Measurements from ENCODE around the gene PLEKHA6. TPM values are rescaled to one million over a fixed set of nuclear protein-coding genes. Genes with fewer than 3 reads are reported as not detected.
A peak's percentile ranks its signal among the peaks of the same experiment; 100 is the strongest.

The PLEKHA6 gene
- total and polyA plus RNA-seq, 2 of the 8 experiments (the other 6 are each of a cell fraction or from before 2014, with no cell fraction given) = 4.8 to 20.2 TPM

- TF ChIP-seq, protein P1, sequence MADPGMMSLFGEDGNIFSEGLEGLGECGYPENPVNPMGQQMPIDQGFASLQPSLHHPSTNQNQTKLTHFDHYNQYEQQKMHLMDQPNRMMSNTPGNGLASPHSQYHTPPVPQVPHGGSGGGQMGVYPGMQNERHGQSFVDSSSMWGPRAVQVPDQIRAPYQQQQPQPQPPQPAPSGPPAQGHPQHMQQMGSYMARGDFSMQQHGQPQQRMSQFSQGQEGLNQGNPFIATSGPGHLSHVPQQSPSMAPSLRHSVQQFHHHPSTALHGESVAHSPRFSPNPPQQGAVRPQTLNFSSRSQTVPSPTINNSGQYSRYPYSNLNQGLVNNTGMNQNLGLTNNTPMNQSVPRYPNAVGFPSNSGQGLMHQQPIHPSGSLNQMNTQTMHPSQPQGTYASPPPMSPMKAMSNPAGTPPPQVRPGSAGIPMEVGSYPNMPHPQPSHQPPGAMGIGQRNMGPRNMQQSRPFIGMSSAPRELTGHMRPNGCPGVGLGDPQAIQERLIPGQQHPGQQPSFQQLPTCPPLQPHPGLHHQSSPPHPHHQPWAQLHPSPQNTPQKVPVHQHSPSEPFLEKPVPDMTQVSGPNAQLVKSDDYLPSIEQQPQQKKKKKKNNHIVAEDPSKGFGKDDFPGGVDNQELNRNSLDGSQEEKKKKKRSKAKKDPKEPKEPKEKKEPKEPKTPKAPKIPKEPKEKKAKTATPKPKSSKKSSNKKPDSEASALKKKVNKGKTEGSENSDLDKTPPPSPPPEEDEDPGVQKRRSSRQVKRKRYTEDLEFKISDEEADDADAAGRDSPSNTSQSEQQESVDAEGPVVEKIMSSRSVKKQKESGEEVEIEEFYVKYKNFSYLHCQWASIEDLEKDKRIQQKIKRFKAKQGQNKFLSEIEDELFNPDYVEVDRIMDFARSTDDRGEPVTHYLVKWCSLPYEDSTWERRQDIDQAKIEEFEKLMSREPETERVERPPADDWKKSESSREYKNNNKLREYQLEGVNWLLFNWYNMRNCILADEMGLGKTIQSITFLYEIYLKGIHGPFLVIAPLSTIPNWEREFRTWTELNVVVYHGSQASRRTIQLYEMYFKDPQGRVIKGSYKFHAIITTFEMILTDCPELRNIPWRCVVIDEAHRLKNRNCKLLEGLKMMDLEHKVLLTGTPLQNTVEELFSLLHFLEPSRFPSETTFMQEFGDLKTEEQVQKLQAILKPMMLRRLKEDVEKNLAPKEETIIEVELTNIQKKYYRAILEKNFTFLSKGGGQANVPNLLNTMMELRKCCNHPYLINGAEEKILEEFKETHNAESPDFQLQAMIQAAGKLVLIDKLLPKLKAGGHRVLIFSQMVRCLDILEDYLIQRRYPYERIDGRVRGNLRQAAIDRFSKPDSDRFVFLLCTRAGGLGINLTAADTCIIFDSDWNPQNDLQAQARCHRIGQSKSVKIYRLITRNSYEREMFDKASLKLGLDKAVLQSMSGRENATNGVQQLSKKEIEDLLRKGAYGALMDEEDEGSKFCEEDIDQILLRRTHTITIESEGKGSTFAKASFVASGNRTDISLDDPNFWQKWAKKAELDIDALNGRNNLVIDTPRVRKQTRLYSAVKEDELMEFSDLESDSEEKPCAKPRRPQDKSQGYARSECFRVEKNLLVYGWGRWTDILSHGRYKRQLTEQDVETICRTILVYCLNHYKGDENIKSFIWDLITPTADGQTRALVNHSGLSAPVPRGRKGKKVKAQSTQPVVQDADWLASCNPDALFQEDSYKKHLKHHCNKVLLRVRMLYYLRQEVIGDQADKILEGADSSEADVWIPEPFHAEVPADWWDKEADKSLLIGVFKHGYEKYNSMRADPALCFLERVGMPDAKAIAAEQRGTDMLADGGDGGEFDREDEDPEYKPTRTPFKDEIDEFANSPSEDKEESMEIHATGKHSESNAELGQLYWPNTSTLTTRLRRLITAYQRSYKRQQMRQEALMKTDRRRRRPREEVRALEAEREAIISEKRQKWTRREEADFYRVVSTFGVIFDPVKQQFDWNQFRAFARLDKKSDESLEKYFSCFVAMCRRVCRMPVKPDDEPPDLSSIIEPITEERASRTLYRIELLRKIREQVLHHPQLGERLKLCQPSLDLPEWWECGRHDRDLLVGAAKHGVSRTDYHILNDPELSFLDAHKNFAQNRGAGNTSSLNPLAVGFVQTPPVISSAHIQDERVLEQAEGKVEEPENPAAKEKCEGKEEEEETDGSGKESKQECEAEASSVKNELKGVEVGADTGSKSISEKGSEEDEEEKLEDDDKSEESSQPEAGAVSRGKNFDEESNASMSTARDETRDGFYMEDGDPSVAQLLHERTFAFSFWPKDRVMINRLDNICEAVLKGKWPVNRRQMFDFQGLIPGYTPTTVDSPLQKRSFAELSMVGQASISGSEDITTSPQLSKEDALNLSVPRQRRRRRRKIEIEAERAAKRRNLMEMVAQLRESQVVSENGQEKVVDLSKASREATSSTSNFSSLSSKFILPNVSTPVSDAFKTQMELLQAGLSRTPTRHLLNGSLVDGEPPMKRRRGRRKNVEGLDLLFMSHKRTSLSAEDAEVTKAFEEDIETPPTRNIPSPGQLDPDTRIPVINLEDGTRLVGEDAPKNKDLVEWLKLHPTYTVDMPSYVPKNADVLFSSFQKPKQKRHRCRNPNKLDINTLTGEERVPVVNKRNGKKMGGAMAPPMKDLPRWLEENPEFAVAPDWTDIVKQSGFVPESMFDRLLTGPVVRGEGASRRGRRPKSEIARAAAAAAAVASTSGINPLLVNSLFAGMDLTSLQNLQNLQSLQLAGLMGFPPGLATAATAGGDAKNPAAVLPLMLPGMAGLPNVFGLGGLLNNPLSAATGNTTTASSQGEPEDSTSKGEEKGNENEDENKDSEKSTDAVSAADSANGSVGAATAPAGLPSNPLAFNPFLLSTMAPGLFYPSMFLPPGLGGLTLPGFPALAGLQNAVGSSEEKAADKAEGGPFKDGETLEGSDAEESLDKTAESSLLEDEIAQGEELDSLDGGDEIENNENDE (IDR thresholded peaks at IDR 0.05; ENCODE audit: insufficient replicate concordance, low read length) = no peak
- TF ChIP-seq POU5F1 (IDR thresholded peaks at IDR 0.05; ENCODE audit: low read depth, low read length) (no peak), TAF1 (IDR thresholded peaks at IDR 0.05; ENCODE audit: low read depth, low read length) (0 out of 2 replicates have a peak, but pooled peaks have one; percentile 59), EZH2 (IDR thresholded peaks at IDR 0.05; ENCODE audit: low read depth, low read length, severe bottlenecking) (peak; percentile 63), POLR2A (IDR thresholded peaks at IDR 0.05; ENCODE audit: control extremely low read depth in 1 of 2, low read depth in 2 of 2, low read length in 2 of 2) (peak in 1 of 2 experiments; percentile 25; a peak in 1 of 3 replicates), RNF2 (IDR thresholded peaks at IDR 0.05; ENCODE audit: borderline replicate concordance, low read depth, low read length, missing control alignments, poor library complexity, severe bottlenecking) (peak; percentile 48), KDM4A (IDR thresholded peaks at IDR 0.05; ENCODE audit: low read depth, low read length, severe bottlenecking) (peak; percentile 86), JUND (IDR thresholded peaks at IDR 0.05; ENCODE audit: low read length) (no peak), SAP30 (IDR thresholded peaks at IDR 0.05; ENCODE audit: insufficient read depth, insufficient replicate concordance, low read length) (no peak)
Observed at GRCh38 chr1:204377800-204378668, 18.3 kb upstream of the PLEKHA6 start (continued).
